Left renal cortex interstitium (tissue), 4 donors: ENCODE results near the gene NCOA6. TPM values are rescaled to one million over a fixed set of nuclear protein-coding genes. Genes with fewer than 3 reads are reported as not detected.
"Not testable (repeated sequence)": the region's sequence is repeated elsewhere in the genome, so short reads cannot be mapped to it uniquely, and the experiment has no call there.

ENCODE experiments used
- DNase-seq, 4 donors: peaks; one replicate each; pipeline ENCODE4 v3.0.0-alpha.2; 2013; ENCODE audit warnings: low read depth in 4 of 4, low spot score in 2 of 4, missing footprints in 1 of 4
- polyA plus RNA-seq, 4 donors: library from polyadenylated mRNA; unstranded; fragments of 120-200 nt; gene quantifications; one replicate each; pipeline ENCODE4 v1.2.1, GENCODE V29; 2013; ENCODE audit not compliant: insufficient read length in 4 of 4

Gene NCOA6
- polyA plus RNA-seq, 4 donors: 43.9 to 52.0 (median 48.0) TPM

DNA sequence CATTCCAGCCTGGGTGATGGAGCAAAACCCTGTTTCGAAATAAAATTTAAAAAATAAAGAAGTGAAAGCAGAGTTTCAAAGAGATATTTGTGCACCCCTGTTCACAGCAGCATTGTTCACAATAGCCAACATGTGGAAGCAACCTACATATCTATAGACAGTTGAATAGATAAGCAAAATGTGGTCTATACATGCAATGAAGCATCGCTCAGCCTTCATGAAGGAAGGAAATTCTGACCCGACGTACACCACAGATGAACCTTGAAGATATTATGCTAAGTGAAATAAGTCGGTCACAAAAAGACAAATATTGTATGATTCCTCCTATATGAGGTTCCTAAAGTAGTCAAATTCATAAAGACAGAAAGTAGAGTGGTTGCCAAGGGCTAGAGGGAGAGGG lies 6.5 kb upstream of the NCOA6 start:
- DNase-seq: no peak

DNA sequence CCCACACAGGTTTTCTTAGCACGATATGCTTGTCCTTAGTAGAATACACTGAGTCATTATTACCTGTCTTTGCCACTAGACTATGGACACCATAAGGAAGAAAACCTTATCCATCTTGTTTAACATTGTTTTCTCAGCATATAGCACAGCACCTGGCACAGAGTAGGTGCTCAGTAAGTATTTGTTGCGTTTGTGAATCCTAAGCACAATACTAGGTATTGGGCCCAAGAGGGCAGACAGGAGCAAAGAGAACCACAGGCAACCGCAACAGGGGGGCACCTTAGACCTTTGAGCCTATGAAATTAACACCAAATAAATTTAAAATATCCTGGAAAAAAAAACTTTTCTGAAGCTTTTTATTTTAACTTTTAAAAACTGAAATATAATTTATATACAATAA lies 3.7 kb upstream of the NCOA6 start:
- DNase-seq: no peak

GRCh38 chr20:34824806-34825529 lies 483 bp downstream of the NCOA6 start:
- peak in 2 of 4 donors; percentile 23 to 29 for DNase-seq

GRCh38 chr20:34824452-34824805 lies 1.0 kb downstream of the NCOA6 start:
- DNase-seq: peak in 3 of 4 donors; percentile 35 to 62 (median 47)

- DNase-seq: no peak
Observed at GRCh38 chr20:34824026-34824425, 1.4 kb downstream of the NCOA6 start.

GRCh38 chr20:34820805-34821578 lies 4.5 kb downstream of the NCOA6 start:
- DNase-seq: no peak

DNA sequence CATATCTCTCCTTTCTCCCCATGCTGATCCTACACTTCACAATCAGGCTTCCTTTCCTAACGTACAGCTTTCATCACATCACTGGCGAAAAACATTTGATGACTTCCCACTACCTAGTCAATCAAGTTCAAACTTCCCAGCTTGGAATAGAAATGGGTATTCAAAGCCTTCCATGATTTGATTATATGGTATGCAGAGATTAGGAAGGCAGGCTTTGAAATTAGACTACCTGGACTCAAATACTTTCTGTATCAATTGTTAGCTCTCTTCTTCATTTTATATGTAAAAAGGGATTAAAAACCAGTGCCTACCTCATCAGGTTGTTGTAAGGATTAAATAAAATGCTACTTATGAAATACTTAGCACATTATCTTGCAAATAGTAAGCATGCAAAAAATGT lies 7.7 kb downstream of the NCOA6 start:
- DNase-seq: no peak

DNA sequence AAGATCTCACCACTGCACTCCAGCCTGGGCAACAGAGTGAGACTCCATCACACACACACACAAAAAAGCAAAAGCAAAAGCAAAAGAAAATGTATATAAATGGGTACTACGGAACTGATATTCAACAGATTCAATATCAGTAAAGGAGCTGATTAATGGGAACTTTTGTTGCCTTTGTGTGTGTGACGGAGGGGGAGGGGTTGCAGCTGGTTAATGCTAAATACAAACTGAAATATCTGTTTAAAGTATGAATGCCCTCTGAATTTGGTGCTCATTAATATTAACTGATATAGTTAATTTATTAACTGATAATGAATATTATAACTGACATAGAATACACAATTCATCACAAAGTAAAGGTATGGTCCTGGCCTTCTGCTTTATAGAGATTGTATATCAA lies 8.4 kb downstream of the NCOA6 start:
- no peak for DNase-seq

- no peak for DNase-seq
Observed at GRCh38 chr20:34815636-34816035, 9.8 kb downstream of the NCOA6 start.

DNA sequence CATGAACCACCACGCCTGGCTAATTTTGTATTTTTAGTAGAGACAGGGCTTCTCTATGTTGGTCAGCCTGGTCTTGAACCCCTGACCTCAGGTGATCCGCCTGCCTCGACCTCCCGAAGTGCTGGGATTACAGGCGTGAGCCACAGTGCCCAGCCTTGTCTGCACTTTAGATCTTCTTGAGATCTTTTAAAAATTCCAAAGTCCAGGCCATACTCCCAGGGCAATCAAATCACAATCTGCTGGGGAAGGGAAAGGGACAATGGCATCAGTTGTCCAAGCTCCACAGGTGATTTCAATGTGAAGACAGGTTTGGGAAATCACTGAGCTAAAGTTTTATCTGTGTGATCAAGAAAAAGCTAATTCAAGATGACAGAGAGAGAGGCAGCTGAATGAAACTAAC lies 16.9 kb downstream of the NCOA6 start:
- no peak for DNase-seq

DNA sequence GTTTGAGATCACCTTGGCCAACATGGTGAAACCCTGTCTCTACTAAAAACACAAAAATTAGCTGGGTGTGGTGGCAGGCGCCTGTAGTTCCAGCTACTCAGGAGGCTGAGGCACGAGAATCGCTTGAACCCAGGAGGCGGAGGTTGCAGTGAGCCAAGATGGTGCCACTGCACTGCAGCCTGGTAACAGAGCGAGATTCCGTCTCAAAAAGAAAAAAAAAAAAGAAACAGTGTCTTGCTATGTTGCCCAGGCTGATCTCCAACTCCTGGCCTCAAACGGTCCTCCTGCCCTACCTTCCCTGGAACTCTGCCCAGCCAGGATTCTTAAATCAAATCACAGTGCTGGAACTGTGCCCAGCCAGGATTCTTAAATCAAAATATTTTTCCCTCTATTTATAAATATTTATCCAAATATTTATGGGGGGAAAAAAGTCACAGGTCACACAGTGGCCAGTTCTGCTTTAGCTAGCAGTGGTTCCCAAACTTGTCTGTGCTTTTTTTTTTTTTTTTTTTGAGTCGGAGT lies 17.4 kb downstream of the NCOA6 start:
- not testable (repeated sequence) for DNase-seq

DNA sequence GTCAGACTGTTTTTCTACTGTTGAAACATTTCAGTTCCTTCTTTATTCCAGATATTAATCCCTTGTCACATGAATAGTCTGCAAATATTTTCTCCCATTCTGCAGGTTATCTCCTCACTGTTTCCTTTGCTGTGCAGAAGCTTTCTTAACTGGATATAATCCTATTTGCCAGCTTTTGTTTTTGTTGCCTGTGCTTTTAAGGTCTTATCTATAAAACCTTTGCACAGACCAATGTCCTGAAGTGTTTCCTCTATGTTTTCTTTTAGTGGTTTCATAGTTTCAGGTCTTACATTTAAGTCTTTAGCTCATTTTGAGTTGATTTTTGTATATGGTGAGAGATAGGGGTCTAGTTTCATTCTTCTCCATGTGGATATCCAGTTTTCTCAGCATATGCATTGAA lies 19.2 kb downstream of the NCOA6 start:
- no peak for DNase-seq

- DNase-seq: no peak
Observed at GRCh38 chr20:34798871-34799270, 26.6 kb downstream of the NCOA6 start.

- DNase-seq: no peak
Observed at GRCh38 chr20:34798328-34798727, 27.1 kb downstream of the NCOA6 start.

DNA sequence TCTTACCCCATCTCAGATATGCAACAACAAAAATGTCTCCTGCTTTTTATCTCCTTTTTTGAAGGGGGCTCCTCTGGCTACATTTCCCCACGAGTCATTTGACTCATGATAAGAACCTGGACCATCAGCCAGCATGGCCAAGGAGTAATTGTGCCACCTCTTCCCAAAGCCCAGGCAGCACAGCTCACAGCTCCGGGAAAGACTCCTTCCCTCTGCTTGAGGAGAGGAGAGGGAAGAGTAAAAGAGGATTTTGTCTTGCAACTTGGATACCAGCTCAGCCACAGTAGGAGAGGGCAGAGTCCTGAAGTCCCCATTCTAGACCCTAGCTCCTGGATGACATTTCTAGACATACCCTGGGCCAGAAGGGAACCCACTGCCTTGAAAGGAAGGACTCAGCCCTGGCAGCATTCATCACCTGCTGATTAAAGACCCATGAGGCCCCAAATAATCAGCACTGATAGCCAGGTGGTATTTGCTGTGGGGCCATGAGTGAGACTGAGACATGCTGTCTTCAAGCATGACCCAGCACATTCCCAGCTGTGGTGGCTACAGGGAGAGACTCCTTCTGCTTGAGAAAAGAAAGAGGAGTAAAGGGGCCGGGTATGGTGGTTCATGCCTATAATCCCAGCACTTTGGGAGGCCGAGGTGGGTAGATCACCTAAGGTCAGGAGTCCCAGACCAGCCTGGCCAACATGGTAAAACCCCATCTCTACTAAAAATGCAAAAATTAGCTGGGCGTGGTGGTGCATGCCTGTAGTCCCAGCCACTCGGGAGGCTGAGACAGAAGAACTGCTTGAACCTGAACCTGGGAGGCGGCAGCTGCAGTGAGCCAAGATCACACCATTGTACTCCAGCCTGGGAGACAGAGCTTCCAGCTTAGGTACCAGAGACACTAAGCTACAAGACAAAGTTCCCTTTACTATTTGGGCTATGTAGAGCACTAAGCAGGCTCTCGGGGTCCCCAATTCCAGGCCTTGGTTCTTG lies 28.1 kb downstream of the NCOA6 start:
- DNase-seq: no peak

- no peak for DNase-seq
Observed at GRCh38 chr20:34794006-34794585, 31.4 kb downstream of the NCOA6 start.

- no peak for DNase-seq
Observed at GRCh38 chr20:34792687-34793363, 32.6 kb downstream of the NCOA6 start.

GRCh38 chr20:34791289-34792020 lies 34.0 kb downstream of the NCOA6 start:
- DNase-seq: no peak

DNA sequence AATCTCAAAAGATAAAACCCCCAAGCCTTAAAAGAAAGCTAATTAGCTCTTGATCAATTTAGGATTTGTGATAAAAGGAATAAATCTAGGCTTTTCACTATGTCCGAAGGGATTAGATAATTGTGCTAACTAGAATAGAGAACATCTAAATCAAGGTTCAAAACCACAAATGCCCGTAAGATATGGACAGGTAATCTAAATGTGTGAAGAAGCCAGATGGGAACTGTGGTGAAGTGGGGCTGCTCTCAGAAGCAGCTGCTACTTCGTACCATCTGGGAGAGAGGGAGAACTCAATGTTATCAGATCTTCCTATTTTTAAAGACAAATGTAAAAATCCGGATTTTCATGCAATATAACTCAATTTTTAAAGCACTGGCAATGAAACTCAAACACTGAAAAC lies 44.2 kb downstream of the NCOA6 start:
- no peak for DNase-seq
